Right lobe of liver (tissue), 4 donors: ENCODE measurements around the gene UBE2S.

ENCODE experiments used
- POLR2A ChIP-seq: fragments of 450-650 bp; IDR thresholded peaks from one replicate; pipeline ENCODE4 v1.6.1; 2017; ENCODE audit warnings: antibody characterized with exemption, mild to moderate bottlenecking
- TF ChIP-seq, protein P1 (sequence below), 4 donors: fragments of 200-600 bp in 3 of 4; fragments of 450-650 bp in 1 of 4; IDR thresholded peaks; one replicate each; pipeline versions ENCODE4 v1.5.1 to v1.8.0; 2016 to 2022; ENCODE audit warnings: antibody characterized with exemption in 4 of 4, mild to moderate bottlenecking in 2 of 4
- donor health status: DM: no; HTN: no; CAD: no.
- donor health status: DM: no; HTN: no; CAD: no.
- donor health status: DM: no; HTN: yes; CAD: no.

GRCh38 chr19:55452749-55453346, 45.3 kb upstream of the UBE2S start:
- TF ChIP-seq, protein P1, sequence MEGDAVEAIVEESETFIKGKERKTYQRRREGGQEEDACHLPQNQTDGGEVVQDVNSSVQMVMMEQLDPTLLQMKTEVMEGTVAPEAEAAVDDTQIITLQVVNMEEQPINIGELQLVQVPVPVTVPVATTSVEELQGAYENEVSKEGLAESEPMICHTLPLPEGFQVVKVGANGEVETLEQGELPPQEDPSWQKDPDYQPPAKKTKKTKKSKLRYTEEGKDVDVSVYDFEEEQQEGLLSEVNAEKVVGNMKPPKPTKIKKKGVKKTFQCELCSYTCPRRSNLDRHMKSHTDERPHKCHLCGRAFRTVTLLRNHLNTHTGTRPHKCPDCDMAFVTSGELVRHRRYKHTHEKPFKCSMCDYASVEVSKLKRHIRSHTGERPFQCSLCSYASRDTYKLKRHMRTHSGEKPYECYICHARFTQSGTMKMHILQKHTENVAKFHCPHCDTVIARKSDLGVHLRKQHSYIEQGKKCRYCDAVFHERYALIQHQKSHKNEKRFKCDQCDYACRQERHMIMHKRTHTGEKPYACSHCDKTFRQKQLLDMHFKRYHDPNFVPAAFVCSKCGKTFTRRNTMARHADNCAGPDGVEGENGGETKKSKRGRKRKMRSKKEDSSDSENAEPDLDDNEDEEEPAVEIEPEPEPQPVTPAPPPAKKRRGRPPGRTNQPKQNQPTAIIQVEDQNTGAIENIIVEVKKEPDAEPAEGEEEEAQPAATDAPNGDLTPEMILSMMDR (IDR thresholded peaks at IDR 0.05): peak in 1 of 4 donors; percentile 7
- no peak for TF ChIP-seq POLR2A
